Testis (tissue), 2 donors: ENCODE measurements around the gene LRRK1.

Experiments used
- CTCF ChIP-seq, 3 experiments: fragments of 450-650 bp in 2 of 3; fragments of 200-600 bp in 1 of 3; sonication (generic) in 1 of 3; IDR thresholded peaks; one replicate each; pipeline ENCODE4 v1.5.1; 2016 to 2019; ENCODE audit warnings: antibody characterized with exemption in 3 of 3, mild to moderate bottlenecking in 2 of 3, moderate library complexity in 1 of 3
- POLR2A ChIP-seq: fragments of 450-650 bp; IDR thresholded peaks from one replicate; pipeline ENCODE4 v1.6.1; 2017; ENCODE audit warnings: antibody characterized with exemption, mild to moderate bottlenecking, moderate library complexity

GRCh38 chr15:101052031-101052620 lies 133.0 kb downstream of the LRRK1 start:
- TF ChIP-seq CTCF (IDR thresholded peaks at IDR 0.05) = no peak
- TF ChIP-seq POLR2A = no peak
